ENCODE measurements around the gene ZNF394. TPM values are rescaled to one million over a fixed set of nuclear protein-coding genes. Genes with fewer than 3 reads are reported as not detected.

ZNF394 gene
- polyA plus RNA-seq, 1 of the 3 experiments (the other 2 are of a cell fraction), result 19.8 TPM

GRCh38 chr7:99499371-99499720, 735 bp downstream of the ZNF394 start:
- peak overlapping the region; percentile 75 to 87 for H3K27ac ChIP-seq (ENCODE audit: low read depth in 2 of 2, low read length in 1 of 2)
- no peaks in the 10 kb centered on the region for H3K27me3 ChIP-seq (ENCODE audit: insufficient read depth)
- no peaks in the 10 kb centered on the region for H3K9me2 ChIP-seq
- POLR2A ChIA-PET, result interaction anchor here (0.5 to 1.7 kb wide), 8 partner anchors 12 to 118 kb away, joined by 3 to 15 read pairs (median 6); partner anchors contain the start of genes BUD31, FAM200A, PDAP1 and ZNF655
- H3K36me3 ChIP-seq (replicated peaks in 1 of 2; ENCODE audit: control insufficient read depth in 1 of 2, insufficient read depth in 2 of 2, low read length in 1 of 2), result peaks cover 4 to 34% of the 10 kb centered on the region in 2 experiments
- peak overlapping the region; percentile 90; the same call in 1 of the 2 replicates for H2AFZ ChIP-seq (ENCODE audit: low read depth)
- peaks cover 9 to 10% of the 10 kb centered on the region in 2 experiments; a peak in 3 of 4 replicates for H3K4me1 ChIP-seq (ENCODE audit: control insufficient read depth in 1 of 2, insufficient read depth in 2 of 2, low read depth in 1 of 2, low read length in 1 of 2)
- no peak for DNase-seq
- WGBS (ENCODE audit: low lambda C conversion rate), result 2% methylated on average over 11 of the region's 14 CpGs
- H3K9me3 ChIP-seq, result no peaks in the 10 kb centered on the region
- CTCF ChIA-PET, result interaction anchor here (0.7 to 1.4 kb wide), 2 partner anchors 50 to 81 kb away, joined by 3 to 4 read pairs; no protein-coding TSS in a partner anchor
- peak overlapping the region; percentile 74 for H3K9ac ChIP-seq
- H3K4me3 ChIP-seq (ENCODE audit: low read depth in 2 of 2, low read length in 1 of 2), result peak overlapping the region; percentile 65 to 80
- peaks cover 70% of the 10 kb centered on the region for H3K79me2 ChIP-seq (ENCODE audit: insufficient read depth)
- peak overlapping the region; percentile 91 for H3K4me2 ChIP-seq
- TF ChIP-seq USF2 (IDR thresholded peaks at IDR 0.05; ENCODE audit: borderline replicate concordance, low read depth, low read length), result no peak
- peaks cover 18% of the 10 kb centered on the region for H4K20me1 ChIP-seq (ENCODE audit: insufficient read depth)
- H3F3A ChIP-seq (replicated peaks; ENCODE audit: insufficient read depth), result peaks cover 7% of the 10 kb centered on the region

GRCh38 chr7:99498546-99498944, 1.5 kb downstream of the ZNF394 start:
- H2AFZ ChIP-seq (ENCODE audit: low read depth), result no peak overlapping the region
- H3K27me3 ChIP-seq (ENCODE audit: insufficient read depth), result no peaks in the 10 kb centered on the region
- H3K27ac ChIP-seq (ENCODE audit: low read depth in 2 of 2, low read length in 1 of 2), result peak overlapping the region in 1 of 2 experiments; percentile 87; a peak in 1 of 4 replicates
- H4K20me1 ChIP-seq (ENCODE audit: insufficient read depth), result peaks cover 18% of the 10 kb centered on the region
- H3K4me1 ChIP-seq (ENCODE audit: control insufficient read depth in 1 of 2, insufficient read depth in 2 of 2, low read depth in 1 of 2, low read length in 1 of 2), result peaks cover 9 to 10% of the 10 kb centered on the region in 2 experiments; a peak in 3 of 4 replicates
- peak overlapping the region; percentile 91 for H3K4me2 ChIP-seq
- DNase-seq, result peak; percentile 32
- peaks cover 7% of the 10 kb centered on the region for H3F3A ChIP-seq (replicated peaks; ENCODE audit: insufficient read depth)
- TF ChIP-seq ELF1 (IDR thresholded peaks at IDR 0.05) (no peak), GABPA (IDR thresholded peaks at IDR 0.05; ENCODE audit: low read depth) (no peak), USF1 (IDR thresholded peaks at IDR 0.05; ENCODE audit: borderline replicate concordance, low read depth) (no peak), MAX (IDR thresholded peaks at IDR 0.05; ENCODE audit: low read depth) (no peak), GATA2 (CRISPR knock-in tag; IDR thresholded peaks at IDR 0.05) (no peak), PBX3 (IDR thresholded peaks at IDR 0.05) (no peak)
- peak overlapping the region; percentile 65 to 80 for H3K4me3 ChIP-seq (ENCODE audit: low read depth in 2 of 2, low read length in 1 of 2)
- H3K9ac ChIP-seq, result peak overlapping the region; percentile 74
- CTCF ChIA-PET, result interaction anchor here (0.7 kb wide), 1 partner anchor 49 kb away, joined by 3 read pairs; no protein-coding TSS in a partner anchor
- H3K9me3 ChIP-seq, result peaks cover 7% of the 10 kb centered on the region; the same call in 1 of the 2 replicates
- peaks cover 12 to 42% of the 10 kb centered on the region in 2 experiments for H3K36me3 ChIP-seq (replicated peaks in 1 of 2; ENCODE audit: control insufficient read depth in 1 of 2, insufficient read depth in 2 of 2, low read length in 1 of 2)
- peaks cover 78% of the 10 kb centered on the region for H3K79me2 ChIP-seq (ENCODE audit: insufficient read depth)
- no peaks in the 10 kb centered on the region for H3K9me2 ChIP-seq
- POLR2A ChIA-PET, result no interaction called here
- WGBS (ENCODE audit: low lambda C conversion rate), result 34% methylated on average over 10 of the region's 11 CpGs
